HCT116 (cell line): ENCODE measurements around the gene DCTN1. TPM values are rescaled to one million over a fixed set of nuclear protein-coding genes. Genes with fewer than 3 reads are reported as not detected.

Experiments used
- ATAC-seq: fragments of 200-7000 bp; cut with Tn5 transposase; 2 replicates; pipeline ENCODE4 v1.9.1; 2020; ENCODE audit warnings: mild to moderate bottlenecking, moderate library complexity
- BruUV-seq: library from RNA; stranded (reverse); fragments of 400-500 nt; replicated peaks from 2 replicates; lab custom pipeline; 2021; lab: Mats Ljungman, UMichigan
- CTCF ChIA-PET: fragments of 300-600 bp; sonication (Branson Sonifier 250); formaldehyde crosslinking; loops from one replicate; lab custom pipeline; 2021; ENCODE audit warnings: antibody characterized with exemption; lab: Charles Lee
- POLR2A ChIA-PET: fragments of 300-600, 350-600 bp; sonication (Branson Sonifier 250); formaldehyde crosslinking; loops from one replicate; lab custom pipeline; 2021; ENCODE audit warnings: antibody characterized with exemption; lab: Charles Lee
- RAD21 ChIA-PET, 2 experiments: fragments of 300-600 bp; sonication (Branson Sonifier 250); formaldehyde crosslinking; loops; one replicate each; lab custom pipeline; 2023; ENCODE audit warnings: low total read pairs in 2 of 2; ENCODE audit not compliant: uncharacterized antibody in 2 of 2, unreplicated experiment in 2 of 2, low non-redundant PET in 1 of 2; lab: Charles Lee
- DNase-seq: peaks from one replicate; pipeline ENCODE4 v3.0.0-alpha.2; 2010; ENCODE audit warnings: low read depth, low spot score
- H2AFZ ChIP-seq: fragments of 200-600 bp; shearing (Covaris generic), sonication (generic); 2 replicates; pipeline ENCODE4 v1.6.1; 2017; ENCODE audit warnings: low read depth, mixed run types, mixed read lengths, antibody characterized with exemption, low read length; ENCODE audit not compliant: poor library complexity, severe bottlenecking
- H3K27ac ChIP-seq: 2 replicates; pipeline ENCODE4 v1.5.1; 2012; ENCODE audit warnings: low read depth, low read length
- H3K27me3 ChIP-seq: fragments of 200-600 bp; sonication (generic); 2 replicates; pipeline ENCODE4 v1.6.1; 2016; ENCODE audit warnings: mixed run types, low read length, mixed read lengths; ENCODE audit not compliant: insufficient read depth
- H3K36me3 ChIP-seq, 2 experiments: fragments of 200-500 bp in 1 of 2; fragments of 200-600 bp in 1 of 2; sonication (Bioruptor generic) in 1 of 2; sonication (generic) in 1 of 2; 2 replicates each; pipeline versions ENCODE4 v1.5.1 to v1.6.1; 2014 to 2016; ENCODE audit warnings: low read length in 2 of 2, inconsistent platforms in 1 of 2, mixed read lengths in 1 of 2, mixed run types in 1 of 2; ENCODE audit not compliant: insufficient read depth in 2 of 2, control insufficient read depth in 1 of 2
- H3K4me1 ChIP-seq, 2 experiments: fragments of 200-600 bp in 1 of 2; sonication (generic) in 1 of 2; 2 replicates each; pipeline versions ENCODE4 v1.5.1 to v1.6.1; 2012 to 2017; ENCODE audit warnings: low read length in 2 of 2, inconsistent platforms in 1 of 2, mild to moderate bottlenecking in 1 of 2, mixed read lengths in 1 of 2, mixed run types in 1 of 2, moderate library complexity in 1 of 2; ENCODE audit not compliant: insufficient read depth in 2 of 2, control insufficient read depth in 1 of 2
- H3K4me2 ChIP-seq: fragments of 200-600 bp; sonication (generic); 2 replicates; pipeline ENCODE4 v1.6.1; 2017; ENCODE audit warnings: mixed run types, low read length, mixed read lengths
- H3K4me3 ChIP-seq, 2 experiments: fragments of 200-600 bp in 1 of 2; sonication (generic) in 1 of 2; replicated peaks in 1 of 2; 2 replicates each; pipeline ENCODE4 v1.5.1; 2011 to 2016; ENCODE audit warnings: low read length in 2 of 2, control low read depth in 1 of 2, low read depth in 1 of 2, mild to moderate bottlenecking in 1 of 2, mixed read lengths in 1 of 2, mixed run types in 1 of 2
- H3K79me2 ChIP-seq: fragments of 200-600 bp; sonication (generic); 2 replicates; pipeline ENCODE4 v1.6.1; 2017; ENCODE audit warnings: mild to moderate bottlenecking, mixed run types, low read length, moderate library complexity, mixed read lengths; ENCODE audit not compliant: insufficient read depth
- H3K9ac ChIP-seq: fragments of 200-600 bp; sonication (generic); 2 replicates; pipeline ENCODE4 v1.6.1; 2016; ENCODE audit warnings: low read length, mixed read lengths
- H3K9me2 ChIP-seq: fragments of 200-600 bp; sonication (generic), shearing (Covaris generic); 2 replicates; pipeline ENCODE4 v1.6.1; 2017; ENCODE audit warnings: mixed run types, mild to moderate bottlenecking, moderate library complexity; ENCODE audit not compliant: insufficient read depth
- H3K9me3 ChIP-seq, 2 experiments: fragments of 200-500 bp in 1 of 2; fragments of 200-600 bp in 1 of 2; sonication (Bioruptor generic) in 1 of 2; sonication (generic) in 1 of 2; 2 replicates each; pipeline ENCODE4 v1.6.1; 2014 to 2017; ENCODE audit warnings: low read length in 2 of 2, mixed read lengths in 2 of 2, inconsistent platforms in 1 of 2, low read depth in 1 of 2, mild to moderate bottlenecking in 1 of 2, mixed run types in 1 of 2, moderate library complexity in 1 of 2; ENCODE audit not compliant: control insufficient read depth in 1 of 2, insufficient read depth in 1 of 2
- H4K20me1 ChIP-seq: fragments of 200-600 bp; sonication (generic), shearing (Covaris generic); 2 replicates; pipeline ENCODE4 v1.6.1; 2017; ENCODE audit warnings: mixed run types, mild to moderate bottlenecking, moderate library complexity; ENCODE audit not compliant: insufficient read depth
- ATF3 ChIP-seq: IDR thresholded peaks from 2 replicates; pipeline ENCODE4 v1.6.1; 2012
- CBX3 ChIP-seq: IDR thresholded peaks from 2 replicates; pipeline ENCODE4 v1.6.1; 2012; ENCODE audit warnings: low read depth
- CEBPB ChIP-seq: IDR thresholded peaks from 2 replicates; pipeline ENCODE4 v1.6.1; 2012; ENCODE audit warnings: low read depth
- CTCF ChIP-seq, 3 experiments: fragments of 200-600 bp in 1 of 3; sonication (generic) in 1 of 3; IDR thresholded peaks in 2 of 3; conservative IDR thresholded peaks in 1 of 3; 2 replicates each; pipeline ENCODE4 v1.5.1; 2012 to 2017; ENCODE audit warnings: low read depth in 2 of 3, low read length in 2 of 3, antibody characterized with exemption in 1 of 3, borderline replicate concordance in 1 of 3, control low read depth in 1 of 3, mild to moderate bottlenecking in 1 of 3, mixed read lengths in 1 of 3, mixed run types in 1 of 3, moderate library complexity in 1 of 3; ENCODE audit not compliant: insufficient read depth in 1 of 3
- EGR1 ChIP-seq: IDR thresholded peaks from 2 replicates; pipeline ENCODE4 v1.6.1; 2012; ENCODE audit warnings: low read depth
- EZH2phosphoT487 ChIP-seq: fragments of 200-600 bp; IDR thresholded peaks from 2 replicates; pipeline ENCODE4 v1.6.1; 2018; ENCODE audit warnings: antibody characterized with exemption, borderline replicate concordance
- FOSL1 ChIP-seq: IDR thresholded peaks from 2 replicates; pipeline ENCODE4 v1.6.1; 2012; ENCODE audit warnings: low read depth
- JUND ChIP-seq: IDR thresholded peaks from 2 replicates; pipeline ENCODE4 v1.6.1; 2012
- POLR2A ChIP-seq: IDR thresholded peaks from 2 replicates; pipeline ENCODE4 v1.7.0; 2011; ENCODE audit warnings: borderline replicate concordance; ENCODE audit not compliant: insufficient read depth, insufficient read length; ENCODE audit errors: extremely low read depth
- RAD21 ChIP-seq: IDR thresholded peaks from 2 replicates; pipeline ENCODE4 v1.6.1; 2012; ENCODE audit warnings: low read depth, mild to moderate bottlenecking
- REST ChIP-seq: IDR thresholded peaks from 2 replicates; pipeline ENCODE4 v1.6.1; 2012; ENCODE audit warnings: low read depth
- SIN3A ChIP-seq: IDR thresholded peaks from 2 replicates; pipeline ENCODE4 v1.6.1; 2012; ENCODE audit warnings: low read depth
- SP1 ChIP-seq: IDR thresholded peaks from 2 replicates; pipeline ENCODE4 v1.6.1; 2012; ENCODE audit warnings: low read depth
- SRF ChIP-seq: IDR thresholded peaks from 2 replicates; pipeline ENCODE4 v1.6.1; 2012; ENCODE audit warnings: low read depth
- TCF7L2 ChIP-seq: IDR thresholded peaks from 2 replicates; pipeline ENCODE4 v1.7.0; 2011; ENCODE audit warnings: borderline replicate concordance, inconsistent platforms; ENCODE audit not compliant: insufficient read depth, insufficient read length; ENCODE audit errors: extremely low read depth
- YY1 ChIP-seq: IDR thresholded peaks from 2 replicates; pipeline ENCODE4 v1.6.1; 2011; ENCODE audit warnings: low read length, low read depth, moderate library complexity, mild to moderate bottlenecking; ENCODE audit not compliant: insufficient replicate concordance; ENCODE audit errors: extremely low read depth
- ZBTB33 ChIP-seq: IDR thresholded peaks from 2 replicates; pipeline ENCODE4 v1.6.1; 2011; ENCODE audit warnings: mild to moderate bottlenecking, low read length, moderate library complexity; ENCODE audit not compliant: insufficient replicate concordance; ENCODE audit errors: extremely low read depth
- ZFX ChIP-seq: fragments of 450-650 bp; IDR thresholded peaks from 2 replicates; pipeline ENCODE4 v1.6.1; 2017
- ZNF274 ChIP-seq: fragments of 200-500 bp; sonication (Bioruptor generic); IDR thresholded peaks from 2 replicates; pipeline ENCODE4 v1.6.1; 2014; ENCODE audit warnings: mild to moderate bottlenecking, low read depth, low read length, inconsistent platforms
- intact Hi-C: fragments of 100-400 bp; cut with micrococcal nuclease; formaldehyde crosslinking; loops from 2 replicates; pipeline ENCODE4 v1.10.0; 2022
- total RNA-seq: library from RNA; stranded (reverse); gene quantifications from one replicate; pipeline ENCODE4 v1.2.1, GENCODE V29; 2021; ENCODE audit not compliant: unreplicated experiment

Gene DCTN1
- total RNA-seq, 1 experiment from 2014 or later = 129 TPM

- Histone ChIP-seq H3K4me1 (no peaks in the 10 kb centered on the region), H3K79me2 (no peaks in the 10 kb centered on the region), H2AFZ (no peak overlapping the region), H3K9ac (no peak overlapping the region), H3K9me3 (no peaks in the 10 kb centered on the region), H3K4me3 (no peak overlapping the region), H3K27ac (no peak overlapping the region), H3K4me2 (no peak overlapping the region), H4K20me1 (no peaks in the 10 kb centered on the region), H3K9me2 (no peaks in the 10 kb centered on the region), H3K27me3 (no peaks in the 10 kb centered on the region), H3K36me3 (peaks cover 6 to 50% of the 10 kb centered on the region in 2 experiments; a peak in 3 of 4 replicates)
- ATAC-seq = no peak
- no peak for DNase-seq
- BruUV-seq = no TSS peak
- CTCF ChIA-PET = no interaction called here
- TF ChIP-seq ZBTB33 = no peak
- no peak for TF ChIP-seq EZH2phosphoT487
- no peak for TF ChIP-seq EGR1
- no peak for TF ChIP-seq ZFX
- TF ChIP-seq SIN3A = no peak
- no peak for TF ChIP-seq FOSL1
- no peak for TF ChIP-seq ZNF274
- no peak for TF ChIP-seq CTCF (IDR thresholded peaks at IDR 0.05 in 2 of 3, conservative IDR thresholded peaks at IDR 0.05 in 1 of 3; ENCODE audit: borderline replicate concordance in 1 of 3, insufficient read depth in 1 of 3, low read depth in 2 of 3, low read length in 2 of 3)
- no peak for TF ChIP-seq ATF3
- TF ChIP-seq YY1 = no peak
- TF ChIP-seq REST = no peak
- TF ChIP-seq SRF = no peak
- TF ChIP-seq CBX3 = no peak
- TF ChIP-seq CEBPB = no peak
- no peak for TF ChIP-seq TCF7L2
- no peak for TF ChIP-seq RAD21
- no peak for TF ChIP-seq POLR2A
- TF ChIP-seq SP1 = no peak
- no peak for TF ChIP-seq JUND
- RAD21 ChIA-PET = no interaction called here
- POLR2A ChIA-PET = no interaction called here
- intact Hi-C loops = no loop called here
These were observed 12.3 kb downstream of the DCTN1 start for GRCh38 chr2:74367789-74368188.
